K562 (cell line): ENCODE results near the gene UBE2J2. TPM values are rescaled to one million over a fixed set of nuclear protein-coding genes. Genes with fewer than 3 reads are reported as not detected.

Experiments used
- ATF2 ChIP-seq: sonication (generic); formaldehyde crosslinking; IDR thresholded peaks from 2 replicates; pipeline ENCODE4 v1.8.1; 2022; ENCODE audit warnings: missing genetic modification reagents
- CREB1 ChIP-seq, 2 experiments: sonication (generic) in 1 of 2; formaldehyde crosslinking in 1 of 2; IDR thresholded peaks; 2 replicates each; pipeline versions ENCODE4 v1.6.1 to v1.8.0; 2012 to 2022; ENCODE audit warnings: inconsistent platforms in 1 of 2, mild to moderate bottlenecking in 1 of 2, missing genetic modification reagents in 1 of 2, moderate library complexity in 1 of 2
- ETS1 ChIP-seq: conservative IDR thresholded peaks from 2 replicates; pipeline ENCODE4 v1.6.1; 2011; ENCODE audit warnings: low read depth, mild to moderate bottlenecking, low read length; ENCODE audit not compliant: control insufficient read depth
- FOXP1 ChIP-seq: sonication (generic); formaldehyde crosslinking; IDR thresholded peaks from 2 replicates; pipeline ENCODE4 v1.8.0; 2022; ENCODE audit warnings: mild to moderate bottlenecking, missing genetic modification reagents
- ID3 ChIP-seq, 2 experiments: fragments of 250-450 bp in 1 of 2; fragments of 450-650 bp in 1 of 2; sonication (Bioruptor Pico) in 1 of 2; IDR thresholded peaks; 2 replicates each; pipeline versions ENCODE4 v1.6.1 to v1.8.0; 2016 to 2021; ENCODE audit warnings: mild to moderate bottlenecking in 2 of 2, moderate library complexity in 2 of 2, missing compliant biosample characterization in 1 of 2, missing genetic modification characterization in 1 of 2
- IRF2 ChIP-seq: sonication (generic); formaldehyde crosslinking; IDR thresholded peaks from 2 replicates; pipeline ENCODE4 v1.8.1; 2022; ENCODE audit warnings: mild to moderate bottlenecking, missing genetic modification reagents
- POLR2G ChIP-seq: fragments of 200-400 bp; formaldehyde crosslinking; IDR thresholded peaks from 2 replicates; pipeline ENCODE4 v1.6.1; 2017; ENCODE audit warnings: low read depth, mild to moderate bottlenecking, antibody characterized with exemption, low read length, moderate library complexity
- PTBP1 ChIP-seq: fragments of 200-400 bp; formaldehyde crosslinking; IDR thresholded peaks from 2 replicates; pipeline ENCODE4 v1.6.1; 2017; ENCODE audit warnings: low read depth, low read length
- SIRT6 ChIP-seq: IDR thresholded peaks from one replicate; pipeline ENCODE4 v1.6.1; 2012; ENCODE audit warnings: low read depth, mild to moderate bottlenecking, control low read depth, inconsistent platforms, low read length, moderate library complexity
- SRSF7 ChIP-seq: fragments of 200-400 bp; formaldehyde crosslinking; optimal IDR thresholded peaks from 2 replicates; pipeline ENCODE3; 2017; ENCODE audit warnings: mild to moderate bottlenecking, low read depth, low read length
- TEAD1 ChIP-seq, 2 experiments: fragments of 450-650 bp in 1 of 2; sonication (generic) in 1 of 2; formaldehyde crosslinking; IDR thresholded peaks; 2 replicates each; pipeline versions ENCODE4 v1.4.0 to v1.8.0; 2020 to 2022; ENCODE audit warnings: mild to moderate bottlenecking in 2 of 2, missing genetic modification reagents in 1 of 2
- THAP12 ChIP-seq: fragments of 250-450 bp; sonication (Bioruptor Pico); IDR thresholded peaks from 2 replicates; pipeline ENCODE4 v1.9.0; 2021; ENCODE audit warnings: mild to moderate bottlenecking, inconsistent platforms
- ZBED1 ChIP-seq: IDR thresholded peaks from 2 replicates; pipeline ENCODE4 v1.6.1; 2014
- ZBTB17 ChIP-seq: fragments of 450-650 bp; formaldehyde crosslinking; IDR thresholded peaks from 2 replicates; pipeline ENCODE4 v1.4.0; 2020; ENCODE audit warnings: mild to moderate bottlenecking
- ZBTB8A ChIP-seq: fragments of 450-650 bp; IDR thresholded peaks from 2 replicates; pipeline ENCODE4 v1.6.1; 2018; ENCODE audit warnings: mild to moderate bottlenecking, moderate library complexity; ENCODE audit not compliant: partially characterized antibody
- ZC3H4 ChIP-seq: sonication (generic); formaldehyde crosslinking; IDR thresholded peaks from 2 replicates; pipeline ENCODE4 v1.9.0; 2021; ENCODE audit warnings: missing genetic modification reagents, borderline replicate concordance
- ZFX ChIP-seq: sonication (generic); formaldehyde crosslinking; IDR thresholded peaks from 2 replicates; pipeline ENCODE4 v1.8.0; 2022; ENCODE audit warnings: mild to moderate bottlenecking, missing genetic modification reagents, moderate library complexity
- ZNF282 ChIP-seq: sonication (generic); formaldehyde crosslinking; IDR thresholded peaks from 2 replicates; pipeline ENCODE4 v1.8.1; 2023; ENCODE audit warnings: missing genetic modification reagents
- ZNF324 ChIP-seq: fragments of 250-450 bp; sonication (Bioruptor Pico); IDR thresholded peaks from 2 replicates; pipeline ENCODE4 v1.4.0; 2020; ENCODE audit warnings: mild to moderate bottlenecking
- ZNF398 ChIP-seq: fragments of 250-450 bp; sonication (Bioruptor Pico); IDR thresholded peaks from 2 replicates; pipeline ENCODE4 v1.8.0; 2021; ENCODE audit warnings: moderate library complexity, mild to moderate bottlenecking, inconsistent platforms
- ZNF583 ChIP-seq: fragments of 250-450 bp; sonication (Bioruptor Pico); IDR thresholded peaks from 2 replicates; pipeline ENCODE4 v1.4.0; 2020
- polyA plus RNA-seq, 8 experiments: library from polyadenylated mRNA; depleted of rRNA in 4 of 8; stranded (reverse) in 5 of 8; unstranded in 3 of 8; fragments of >200 nt; fragmentation: Nextera tagmentation in 2 of 8; fragmentation: Illumina TruSeq in 1 of 8; extraction: Ambion mirVana in 2 of 8; extraction: Trizol in 1 of 8; gene quantifications; 2 replicates each; pipeline versions ENCODE4 v1.2.1 to v1.2.3, GENCODE V29; 2011 to 2014; ENCODE audit warnings: inconsistent platforms in 1 of 8, missing spikeins in 1 of 8
- total RNA-seq, 7 experiments: library from RNA; depleted of rRNA in 6 of 7; stranded (reverse); fragments of >200 nt in 6 of 7; fragmentation: Illumina TruSeq in 2 of 7; extraction: Trizol in 2 of 7; gene quantifications; 2 replicates each; pipeline versions ENCODE4 v1.2.1 to v1.2.3, GENCODE V29; 2011 to 2021; ENCODE audit warnings: low replicate concordance in 1 of 7

Gene UBE2J2
- total and polyA plus RNA-seq, 9 of the 15 experiments (the other 6 are each of a cell fraction or from before 2014, with no cell fraction given) = 0.93 to 112 (median 75.5) TPM

GRCh38 chr1:1308756-1309250 is 35.1 kb upstream of the UBE2J2 start (continued):
- TF ChIP-seq THAP12 (CRISPR knock-in tag) (0 out of 2 replicates have a peak, but pooled peaks have one; percentile 6), TEAD1 (CRISPR knock-in tag; IDR thresholded peaks at IDR 0.05) (peak in 1 of 2 experiments; percentile 9; a peak in 1 of 4 replicates), ZBTB17 (CRISPR knock-in tag) (peak; percentile 41; the same call in 1 of the 2 replicates), SRSF7 (peak; percentile 24), ZNF324 (CRISPR knock-in tag) (no peak), CREB1 (IDR thresholded peaks at IDR 0.05) (no peak), CREB1 (CRISPR knock-in tag; IDR thresholded peaks at IDR 0.05) (peak; percentile 6; the same call in 1 of the 2 replicates), ATF2 (CRISPR knock-in tag) (peak; percentile 68; the same call in 1 of the 2 replicates), IRF2 (CRISPR knock-in tag) (peak; percentile 74; the same call in 1 of the 2 replicates), ZC3H4 (peak; percentile 43; the same call in 1 of the 2 replicates), ZNF282 (CRISPR knock-in tag) (0 out of 2 replicates have a peak, but pooled peaks have one; percentile 41), PTBP1 (no peak), ZBTB8A (no peak), ZBED1 (no peak), ETS1 (peak; percentile 9; the same call in 1 of the 2 replicates), ID3 (CRISPR knock-in tag; IDR thresholded peaks at IDR 0.05) (no peak), ID3 (tag; IDR thresholded peaks at IDR 0.05) (no peak), FOXP1 (CRISPR knock-in tag) (peak; percentile 58), ZFX (0 out of 2 replicates have a peak, but pooled peaks have one; percentile 9), ZNF398 (no peak), POLR2G (peak; percentile 66), SIRT6 (peak; percentile 53), ZNF583 (0 out of 2 replicates have a peak, but pooled peaks have one; percentile 36)
